ENCODE results near the gene SRXN1.

The SRXN1 gene

GRCh38 chr20:607476-607875 is 45.5 kb downstream of the SRXN1 start:
- DNase-seq (ENCODE audit: low read depth), result no peak

DNA sequence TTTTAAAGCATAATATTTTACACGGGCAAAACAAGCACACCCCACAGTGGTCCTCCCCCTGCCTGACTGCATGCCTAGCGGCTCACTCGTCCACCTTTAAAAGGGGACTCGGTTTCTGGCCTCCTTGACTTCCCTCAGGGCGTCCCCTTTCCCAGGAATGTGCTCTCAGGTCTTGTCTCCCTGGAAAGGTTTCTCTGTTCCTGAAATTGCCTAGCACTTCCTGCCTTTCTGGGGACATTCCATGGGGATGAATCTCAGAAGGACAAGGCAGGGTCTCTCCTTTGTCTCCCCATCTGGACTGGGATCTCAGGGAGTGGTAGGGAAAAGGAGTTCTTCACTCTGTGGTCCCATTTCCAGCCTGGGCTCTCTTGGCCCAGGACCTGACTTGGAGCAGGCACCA is 47.8 kb downstream of the SRXN1 start:
- DNase-seq (ENCODE audit: low read depth), result no peak

DNA sequence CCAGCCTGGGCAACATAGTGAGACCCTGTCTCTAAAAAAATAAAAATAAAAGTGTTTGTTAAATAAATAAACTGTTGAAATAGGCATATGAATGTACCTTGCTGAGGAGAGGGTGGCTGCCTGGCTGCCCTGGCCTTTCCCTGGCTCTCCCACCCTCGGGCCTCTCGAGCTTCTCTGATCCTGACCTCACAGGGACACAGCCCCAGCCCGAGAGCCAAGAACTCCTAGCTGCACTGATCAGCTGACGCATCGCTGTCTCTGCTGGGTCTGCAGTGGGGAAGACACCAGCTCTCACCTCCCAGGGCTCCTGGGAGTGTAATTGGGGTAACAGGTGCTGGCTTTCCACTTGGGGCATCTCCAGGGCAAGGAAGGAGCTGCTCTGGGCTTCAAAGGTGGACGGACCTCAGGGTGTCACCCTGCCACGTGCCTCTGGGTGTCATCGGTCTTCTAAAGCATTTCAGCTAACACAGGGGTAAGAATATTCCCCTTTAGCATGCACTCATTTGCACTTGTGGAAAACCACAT is 49.8 kb downstream of the SRXN1 start:
- DNase-seq (ENCODE audit: low read depth), result no peak

GRCh38 chr20:602111-602970 is 50.7 kb downstream of the SRXN1 start:
- no peak for DNase-seq (ENCODE audit: low read depth)

DNA sequence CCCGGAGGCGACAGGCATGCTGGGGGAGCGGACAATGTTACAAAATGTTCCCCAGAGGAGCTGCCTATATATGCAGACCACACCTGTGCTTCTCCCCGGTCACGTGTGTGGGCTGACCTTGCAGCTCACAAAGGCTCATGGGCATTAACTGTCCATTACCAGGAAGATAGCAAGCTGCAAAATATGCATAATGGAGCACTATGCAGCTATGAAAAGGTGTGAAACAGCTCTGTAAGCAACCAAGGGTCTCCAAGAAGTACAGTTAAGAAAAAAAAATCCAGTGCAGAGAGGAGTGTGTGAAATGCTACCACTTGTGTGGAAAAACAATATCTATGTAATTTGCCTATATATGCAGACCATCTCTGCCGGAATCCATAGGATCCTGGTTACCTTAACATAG is 52.3 kb downstream of the SRXN1 start:
- DNase-seq (ENCODE audit: low read depth), result no peak

DNA sequence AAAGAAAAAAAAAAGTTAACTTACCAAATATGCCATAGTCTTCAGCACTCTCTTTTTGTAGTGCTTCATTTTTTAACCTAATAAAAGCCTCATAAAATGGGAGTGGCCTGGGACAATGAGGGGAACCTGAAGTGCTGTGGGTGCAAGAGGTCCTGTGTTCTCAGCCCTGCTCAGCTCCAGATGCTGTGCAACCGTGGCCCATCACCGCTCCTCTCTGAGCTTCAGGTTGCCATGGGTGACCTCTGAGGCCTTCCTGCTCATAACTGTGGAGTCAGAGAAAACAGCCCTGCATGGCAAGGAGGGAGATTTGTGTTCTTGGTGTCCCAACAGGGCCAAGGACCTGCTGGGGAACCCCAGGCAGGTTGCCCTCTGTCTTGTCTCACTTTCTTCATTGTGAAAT is 52.9 kb downstream of the SRXN1 start:
- DNase-seq (ENCODE audit: low read depth), result no peak

DNA sequence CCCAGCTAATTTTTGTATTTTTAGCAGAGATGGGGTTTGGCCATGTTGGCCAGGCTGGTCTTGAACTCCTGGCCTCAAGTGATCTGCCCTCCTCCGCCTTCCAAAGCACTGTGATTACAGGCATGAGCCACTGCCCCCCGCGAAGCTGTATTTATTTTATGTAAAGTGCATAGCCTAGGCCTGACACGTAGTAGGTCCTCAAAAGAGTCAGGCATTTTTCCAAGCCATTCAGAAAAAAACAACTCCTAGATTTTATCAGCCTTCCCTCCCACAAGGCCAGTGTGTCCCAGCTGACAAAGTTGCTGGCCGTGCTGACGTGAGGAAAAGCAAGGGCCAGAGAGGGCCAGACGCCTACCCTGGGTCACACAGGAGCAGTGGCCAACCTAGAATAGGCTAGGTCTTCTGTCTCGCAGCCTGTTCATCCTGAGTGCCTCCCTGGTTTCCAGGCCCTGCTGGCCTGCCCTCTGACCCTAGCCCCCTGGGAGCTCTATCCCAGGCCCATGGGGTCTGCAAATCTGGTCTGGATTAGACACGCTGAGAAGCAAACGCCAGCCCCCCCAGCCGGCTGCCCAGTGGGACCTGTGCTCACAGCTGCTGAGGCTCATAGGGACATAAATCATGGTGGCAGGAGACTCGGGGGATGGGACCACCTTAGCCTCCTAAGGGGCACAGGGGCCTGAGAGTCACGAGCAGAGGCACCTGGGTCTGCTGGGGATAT is 54.7 kb downstream of the SRXN1 start:
- no peak for DNase-seq (ENCODE audit: low read depth)

GRCh38 chr20:597560-597959 is 55.4 kb downstream of the SRXN1 start:
- DNase-seq (ENCODE audit: low read depth), result no peak

Measured in HS-27A (cell line).